HepG2 (cell line): ENCODE measurements around the gene ERMARD. TPM values are rescaled to one million over a fixed set of nuclear protein-coding genes. Genes with fewer than 3 reads are reported as not detected.

Source experiments
- EHMT2 ChIP-seq: fragments of 200-600 bp; sonication (generic); IDR thresholded peaks from 2 replicates; pipeline ENCODE4 v1.7.0; 2017; ENCODE audit warnings: antibody characterized with exemption, low read depth, low read length, borderline replicate concordance
- ELF4 ChIP-seq: sonication (generic); formaldehyde crosslinking; IDR thresholded peaks from 2 replicates; pipeline ENCODE4 v1.5.0; 2020; ENCODE audit warnings: missing genetic modification reagents, mild to moderate bottlenecking, moderate library complexity, borderline replicate concordance
- FOXK1 ChIP-seq: sonication (generic); formaldehyde crosslinking; IDR thresholded peaks from 2 replicates; pipeline ENCODE4 v1.4.0; 2020; ENCODE audit warnings: low read depth, missing genetic modification reagents, borderline replicate concordance
- HMGA1 ChIP-seq: sonication (generic); formaldehyde crosslinking; conservative IDR thresholded peaks from 2 replicates; pipeline ENCODE4 v1.4.0; 2020; ENCODE audit warnings: missing genetic modification reagents
- MLLT10 ChIP-seq: sonication (generic); formaldehyde crosslinking; IDR thresholded peaks from 2 replicates; pipeline ENCODE4 v1.4.0; 2020; ENCODE audit warnings: missing genetic modification reagents
- NR2F1 ChIP-seq, 2 experiments: fragments of 450-650 bp in 1 of 2; formaldehyde crosslinking in 1 of 2; IDR thresholded peaks; 2 replicates each; pipeline versions ENCODE4 v1.5.0 to v1.6.1; 2016 to 2020; ENCODE audit warnings: mild to moderate bottlenecking in 1 of 2, missing compliant biosample characterization in 1 of 2, missing genetic modification reagents in 1 of 2, moderate library complexity in 1 of 2
- RXRA ChIP-seq: sonication (generic); formaldehyde crosslinking; IDR thresholded peaks from 2 replicates; pipeline ENCODE4 v1.5.1; 2020; ENCODE audit warnings: missing genetic modification reagents
- SIX4 ChIP-seq: sonication (generic); formaldehyde crosslinking; IDR thresholded peaks from 2 replicates; pipeline ENCODE4 v1.4.0; 2020; ENCODE audit warnings: missing genetic modification reagents
- YY1 ChIP-seq: IDR thresholded peaks from 2 replicates; pipeline ENCODE4 v1.6.1; 2011; ENCODE audit warnings: low read length, low read depth, moderate library complexity, mild to moderate bottlenecking; ENCODE audit not compliant: insufficient read depth, insufficient replicate concordance
- ZFP1 ChIP-seq: IDR thresholded peaks from 2 replicates; pipeline ENCODE4 v1.6.1; 2016
- ZFP90 ChIP-seq: sonication (generic); formaldehyde crosslinking; IDR thresholded peaks from 2 replicates; pipeline ENCODE4 v1.8.0; 2022; ENCODE audit warnings: missing genetic modification reagents, mild to moderate bottlenecking, inconsistent platforms, borderline replicate concordance
- ZNF138 ChIP-seq: sonication (generic); formaldehyde crosslinking; IDR thresholded peaks from 2 replicates; pipeline ENCODE4 v1.5.0; 2020; ENCODE audit warnings: mild to moderate bottlenecking, low read depth, missing genetic modification reagents
- ZNF326 ChIP-seq: sonication (generic); formaldehyde crosslinking; IDR thresholded peaks from 2 replicates; pipeline ENCODE4 v1.4.0; 2020; ENCODE audit warnings: missing genetic modification reagents, borderline replicate concordance
- ZNF441 ChIP-seq: sonication (generic); formaldehyde crosslinking; IDR thresholded peaks from 2 replicates; pipeline ENCODE4 v1.7.0; 2021; ENCODE audit warnings: missing genetic modification reagents, borderline replicate concordance
- ZNF674 ChIP-seq: sonication (generic); formaldehyde crosslinking; IDR thresholded peaks from 2 replicates; pipeline ENCODE4 v1.5.0; 2020; ENCODE audit warnings: low read depth, mild to moderate bottlenecking, missing genetic modification reagents
- ZSCAN25 ChIP-seq: sonication (generic); formaldehyde crosslinking; IDR thresholded peaks from 2 replicates; pipeline ENCODE4 v1.8.0; 2022; ENCODE audit warnings: mild to moderate bottlenecking, missing genetic modification reagents
- ZSCAN30 ChIP-seq: sonication (generic); formaldehyde crosslinking; IDR thresholded peaks from 2 replicates; pipeline ENCODE4 v1.5.0; 2020; ENCODE audit warnings: mild to moderate bottlenecking, missing genetic modification reagents
- polyA plus RNA-seq, 8 experiments: library from polyadenylated mRNA; depleted of rRNA in 3 of 8; stranded (reverse) in 7 of 8; unstranded in 1 of 8; fragments of >200 nt; fragmentation: Illumina TruSeq in 4 of 8; extraction: Trizol in 4 of 8; gene quantifications; 2 replicates each; pipeline versions ENCODE4 v1.2.1 to v1.2.3, GENCODE V29; 2011 to 2016; ENCODE audit warnings: low read depth in 4 of 8, missing spikeins in 1 of 8, mixed read lengths in 1 of 8; ENCODE audit not compliant: insufficient read depth in 1 of 8
- total RNA-seq, 5 experiments: library from RNA; depleted of rRNA; stranded (reverse); fragments of >200 nt; fragmentation: Illumina TruSeq; extraction: Trizol; gene quantifications; 2 replicates each; pipeline ENCODE4 v1.2.3, GENCODE V29; 2016; ENCODE audit warnings: low read depth in 1 of 5
- TF ChIP-seq, protein P1 (sequence below): sonication (generic); formaldehyde crosslinking; IDR thresholded peaks from 2 replicates; pipeline ENCODE4 v1.4.0; 2020; ENCODE audit warnings: missing genetic modification reagents, borderline replicate concordance
- TF ChIP-seq, protein P2 (sequence below): sonication (generic); formaldehyde crosslinking; conservative IDR thresholded peaks from 2 replicates; pipeline ENCODE4 v1.4.0; 2020; ENCODE audit warnings: missing genetic modification reagents
- TF ChIP-seq, protein P3 (sequence below): sonication (generic); formaldehyde crosslinking; IDR thresholded peaks from 2 replicates; pipeline ENCODE4 v1.4.0; 2020; ENCODE audit warnings: missing genetic modification reagents
- TF ChIP-seq, protein P4 (sequence below): IDR thresholded peaks from 2 replicates; pipeline ENCODE4 v1.6.1; 2018; ENCODE audit warnings: missing genetic modification reagents

ERMARD gene
- total and polyA plus RNA-seq, 2 of the 13 experiments (the other 11 are each of a cell fraction or from before 2014, with no cell fraction given) = 8.8 to 10.7 TPM

DNA sequence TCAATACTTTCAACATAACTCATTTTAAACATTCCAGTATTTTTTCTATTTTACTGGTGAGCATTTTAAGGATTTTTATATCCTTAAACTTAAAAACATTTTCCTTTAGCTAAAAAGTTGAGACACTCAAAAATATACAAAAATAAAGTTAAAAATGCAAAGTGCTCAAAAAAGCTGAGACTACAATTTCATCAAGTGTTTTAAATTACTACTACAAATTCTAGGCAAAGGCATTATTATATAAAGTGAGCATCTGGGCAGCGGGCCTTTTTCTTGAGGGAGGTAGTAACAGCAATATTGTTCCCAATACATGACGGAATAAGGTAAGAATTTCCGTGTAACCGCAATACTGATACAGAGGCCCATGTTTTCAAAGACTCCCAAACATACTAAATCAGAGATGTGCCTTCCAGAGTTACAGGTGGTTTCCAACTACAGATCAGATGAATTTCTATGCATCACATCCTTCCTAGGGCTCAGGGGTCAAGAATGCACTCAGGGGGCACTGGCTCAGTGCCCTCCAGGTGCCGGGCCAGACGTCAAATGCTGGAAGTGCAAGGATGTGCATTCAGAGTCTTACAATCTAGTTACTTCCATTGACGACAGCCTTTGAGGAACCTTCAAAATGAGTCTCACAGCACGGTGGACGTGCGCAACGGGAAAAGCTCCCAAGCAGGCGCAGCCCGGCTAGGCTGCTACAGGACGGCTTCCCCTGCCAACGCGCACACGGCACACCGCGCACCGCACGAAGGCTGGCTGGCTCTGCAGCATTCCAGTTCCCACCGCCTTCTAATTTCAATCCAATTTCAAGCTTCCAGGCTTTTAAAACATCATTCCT is 28.8 kb upstream of the ERMARD start (continued):
- TF ChIP-seq ZNF674 (no peak), ZNF326 (CRISPR knock-in tag) (no peak), ZNF441 (CRISPR knock-in tag) (0 out of 2 replicates have a peak, but pooled peaks have one; percentile 22), SIX4 (no peak), ZSCAN25 (CRISPR knock-in tag) (no peak), EHMT2 (no peak), NR2F1 (CRISPR knock-in tag; IDR thresholded peaks at IDR 0.05) (no peak), YY1 (no peak), FOXK1 (no peak), ZNF138 (CRISPR knock-in tag) (no peak), HMGA1 (CRISPR knock-in tag) (no peak), ZSCAN30 (CRISPR knock-in tag) (no peak), ELF4 (CRISPR knock-in tag) (no peak), ZFP1 (CRISPR knock-in tag) (no peak), MLLT10 (CRISPR knock-in tag) (no peak), RXRA (peak; percentile 20; the same call in 1 of the 2 replicates), ZFP90 (CRISPR knock-in tag) (no peak)
- TF ChIP-seq, protein P1, sequence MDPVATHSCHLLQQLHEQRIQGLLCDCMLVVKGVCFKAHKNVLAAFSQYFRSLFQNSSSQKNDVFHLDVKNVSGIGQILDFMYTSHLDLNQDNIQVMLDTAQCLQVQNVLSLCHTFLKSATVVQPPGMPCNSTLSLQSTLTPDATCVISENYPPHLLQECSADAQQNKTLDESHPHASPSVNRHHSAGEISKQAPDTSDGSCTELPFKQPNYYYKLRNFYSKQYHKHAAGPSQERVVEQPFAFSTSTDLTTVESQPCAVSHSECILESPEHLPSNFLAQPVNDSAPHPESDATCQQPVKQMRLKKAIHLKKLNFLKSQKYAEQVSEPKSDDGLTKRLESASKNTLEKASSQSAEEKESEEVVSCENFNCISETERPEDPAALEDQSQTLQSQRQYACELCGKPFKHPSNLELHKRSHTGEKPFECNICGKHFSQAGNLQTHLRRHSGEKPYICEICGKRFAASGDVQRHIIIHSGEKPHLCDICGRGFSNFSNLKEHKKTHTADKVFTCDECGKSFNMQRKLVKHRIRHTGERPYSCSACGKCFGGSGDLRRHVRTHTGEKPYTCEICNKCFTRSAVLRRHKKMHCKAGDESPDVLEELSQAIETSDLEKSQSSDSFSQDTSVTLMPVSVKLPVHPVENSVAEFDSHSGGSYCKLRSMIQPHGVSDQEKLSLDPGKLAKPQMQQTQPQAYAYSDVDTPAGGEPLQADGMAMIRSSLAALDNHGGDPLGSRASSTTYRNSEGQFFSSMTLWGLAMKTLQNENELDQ (CRISPR knock-in tag) = no peak
- TF ChIP-seq, protein P2, sequence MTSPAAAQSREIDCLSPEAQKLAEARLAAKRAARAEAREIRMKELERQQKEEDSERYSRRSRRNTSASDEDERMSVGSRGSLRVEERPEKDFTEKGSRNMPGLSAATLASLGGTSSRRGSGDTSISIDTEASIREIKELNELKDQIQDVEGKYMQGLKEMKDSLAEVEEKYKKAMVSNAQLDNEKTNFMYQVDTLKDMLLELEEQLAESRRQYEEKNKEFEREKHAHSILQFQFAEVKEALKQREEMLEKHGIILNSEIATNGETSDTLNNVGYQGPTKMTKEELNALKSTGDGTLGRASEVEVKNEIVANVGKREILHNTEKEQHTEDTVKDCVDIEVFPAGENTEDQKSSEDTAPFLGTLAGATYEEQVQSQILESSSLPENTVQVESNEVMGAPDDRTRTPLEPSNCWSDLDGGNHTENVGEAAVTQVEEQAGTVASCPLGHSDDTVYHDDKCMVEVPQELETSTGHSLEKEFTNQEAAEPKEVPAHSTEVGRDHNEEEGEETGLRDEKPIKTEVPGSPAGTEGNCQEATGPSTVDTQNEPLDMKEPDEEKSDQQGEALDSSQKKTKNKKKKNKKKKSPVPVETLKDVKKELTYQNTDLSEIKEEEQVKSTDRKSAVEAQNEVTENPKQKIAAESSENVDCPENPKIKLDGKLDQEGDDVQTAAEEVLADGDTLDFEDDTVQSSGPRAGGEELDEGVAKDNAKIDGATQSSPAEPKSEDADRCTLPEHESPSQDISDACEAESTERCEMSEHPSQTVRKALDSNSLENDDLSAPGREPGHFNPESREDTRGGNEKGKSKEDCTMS (CRISPR knock-in tag) = no peak
- TF ChIP-seq, protein P3, sequence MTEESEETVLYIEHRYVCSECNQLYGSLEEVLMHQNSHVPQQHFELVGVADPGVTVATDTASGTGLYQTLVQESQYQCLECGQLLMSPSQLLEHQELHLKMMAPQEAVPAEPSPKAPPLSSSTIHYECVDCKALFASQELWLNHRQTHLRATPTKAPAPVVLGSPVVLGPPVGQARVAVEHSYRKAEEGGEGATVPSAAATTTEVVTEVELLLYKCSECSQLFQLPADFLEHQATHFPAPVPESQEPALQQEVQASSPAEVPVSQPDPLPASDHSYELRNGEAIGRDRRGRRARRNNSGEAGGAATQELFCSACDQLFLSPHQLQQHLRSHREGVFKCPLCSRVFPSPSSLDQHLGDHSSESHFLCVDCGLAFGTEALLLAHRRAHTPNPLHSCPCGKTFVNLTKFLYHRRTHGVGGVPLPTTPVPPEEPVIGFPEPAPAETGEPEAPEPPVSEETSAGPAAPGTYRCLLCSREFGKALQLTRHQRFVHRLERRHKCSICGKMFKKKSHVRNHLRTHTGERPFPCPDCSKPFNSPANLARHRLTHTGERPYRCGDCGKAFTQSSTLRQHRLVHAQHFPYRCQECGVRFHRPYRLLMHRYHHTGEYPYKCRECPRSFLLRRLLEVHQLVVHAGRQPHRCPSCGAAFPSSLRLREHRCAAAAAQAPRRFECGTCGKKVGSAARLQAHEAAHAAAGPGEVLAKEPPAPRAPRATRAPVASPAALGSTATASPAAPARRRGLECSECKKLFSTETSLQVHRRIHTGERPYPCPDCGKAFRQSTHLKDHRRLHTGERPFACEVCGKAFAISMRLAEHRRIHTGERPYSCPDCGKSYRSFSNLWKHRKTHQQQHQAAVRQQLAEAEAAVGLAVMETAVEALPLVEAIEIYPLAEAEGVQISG (CRISPR knock-in tag) = peak; percentile 43; the same call in 1 of the 2 replicates
- TF ChIP-seq, protein P4, sequence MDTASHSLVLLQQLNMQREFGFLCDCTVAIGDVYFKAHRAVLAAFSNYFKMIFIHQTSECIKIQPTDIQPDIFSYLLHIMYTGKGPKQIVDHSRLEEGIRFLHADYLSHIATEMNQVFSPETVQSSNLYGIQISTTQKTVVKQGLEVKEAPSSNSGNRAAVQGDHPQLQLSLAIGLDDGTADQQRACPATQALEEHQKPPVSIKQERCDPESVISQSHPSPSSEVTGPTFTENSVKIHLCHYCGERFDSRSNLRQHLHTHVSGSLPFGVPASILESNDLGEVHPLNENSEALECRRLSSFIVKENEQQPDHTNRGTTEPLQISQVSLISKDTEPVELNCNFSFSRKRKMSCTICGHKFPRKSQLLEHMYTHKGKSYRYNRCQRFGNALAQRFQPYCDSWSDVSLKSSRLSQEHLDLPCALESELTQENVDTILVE (CRISPR knock-in tag) = no peak
